Endothelial cell of umbilical vein (primary cell): ENCODE measurements around the gene SAMD14. TPM values are rescaled to one million over a fixed set of nuclear protein-coding genes. Genes with fewer than 3 reads are reported as not detected.

Source experiments
- BruUV-seq: library from RNA; stranded (reverse); fragments of 400-500 nt; replicated peaks from 2 replicates; lab custom pipeline; 2021; lab: Mats Ljungman, UMichigan
- CTCF ChIA-PET: fragments of 300-600, 350-600 bp; sonication (Branson Sonifier 250); formaldehyde crosslinking; loops from one replicate; lab custom pipeline; 2021; ENCODE audit warnings: antibody characterized with exemption, inconsistent platforms; lab: Charles Lee
- POLR2A ChIA-PET: fragments of 300-600, 350-600 bp; sonication (Branson Sonifier 250); formaldehyde crosslinking; loops from one replicate; lab custom pipeline; 2021; ENCODE audit warnings: antibody characterized with exemption, inconsistent platforms; lab: Charles Lee
- DNase-seq: peaks from one replicate; pipeline ENCODE4 v3.0.0-alpha.2; 2011; ENCODE audit warnings: low read depth, low spot score
- FAIRE-seq: peaks from 2 replicates; lab custom pipeline; 2011; peaks lifted over from hg19 to GRCh38; lab: Jason Lieb, UNC
- H2AFZ ChIP-seq: 2 replicates; pipeline ENCODE4 v1.6.0; 2012; ENCODE audit warnings: low read depth, low read length, control low read depth, inconsistent platforms
- H3K27ac ChIP-seq: 2 replicates; pipeline ENCODE4 v1.5.1; 2011; ENCODE audit warnings: low read depth, mild to moderate bottlenecking, control low read depth, low read length, moderate library complexity; ENCODE audit not compliant: insufficient read depth
- H3K27me3 ChIP-seq, 2 experiments: 2 replicates each; pipeline versions ENCODE4 v1.6.0 to v1.6.1; 2011; ENCODE audit warnings: low read length in 2 of 2, mixed read lengths in 1 of 2; ENCODE audit not compliant: control insufficient read depth in 2 of 2, insufficient read depth in 2 of 2
- H3K36me3 ChIP-seq, 2 experiments: 2 replicates in 1 of 2; 3 replicates in 1 of 2; pipeline ENCODE4 v1.5.1; 2011; ENCODE audit warnings: low read length in 2 of 2, mild to moderate bottlenecking in 1 of 2, moderate library complexity in 1 of 2; ENCODE audit not compliant: control insufficient read depth in 2 of 2, insufficient read depth in 2 of 2; ENCODE audit errors: extremely low read depth in 1 of 2
- H3K4me1 ChIP-seq: 3 replicates; pipeline ENCODE4 v1.5.1; 2011; ENCODE audit warnings: mild to moderate bottlenecking, low read length; ENCODE audit not compliant: control insufficient read depth, insufficient read depth; ENCODE audit errors: extremely low read depth
- H3K4me2 ChIP-seq: 2 replicates; pipeline ENCODE4 v1.6.1; 2011; ENCODE audit warnings: low read length, control low read depth, mixed read lengths; ENCODE audit not compliant: insufficient read depth
- H3K4me3 ChIP-seq, 3 experiments: fragments of 200-600 bp in 1 of 3; sonication (generic), shearing (Covaris generic) in 1 of 3; replicated peaks in 1 of 3; 2 replicates each; pipeline ENCODE4 v1.5.1; 2011 to 2016; ENCODE audit warnings: control low read depth in 3 of 3, low read length in 3 of 3, mild to moderate bottlenecking in 2 of 3, inconsistent platforms in 1 of 3, low read depth in 1 of 3, moderate library complexity in 1 of 3; ENCODE audit not compliant: insufficient read depth in 1 of 3
- H3K79me2 ChIP-seq: 2 replicates; pipeline ENCODE4 v1.6.0; 2012; ENCODE audit warnings: low read length, inconsistent platforms; ENCODE audit not compliant: control insufficient read depth, insufficient read depth
- H3K9ac ChIP-seq: replicated peaks from 2 replicates; pipeline ENCODE3; 2011; ENCODE audit warnings: low read length, control low read depth; ENCODE audit not compliant: insufficient read depth; ENCODE audit errors: extremely low read depth
- H3K9me1 ChIP-seq: replicated peaks from 3 replicates; pipeline ENCODE4 v1.6.0; 2011; ENCODE audit warnings: mild to moderate bottlenecking, low read length; ENCODE audit not compliant: control insufficient read depth, insufficient read depth; ENCODE audit errors: extremely low read depth
- H3K9me3 ChIP-seq: replicated peaks from 2 replicates; pipeline ENCODE4 v1.5.1; 2012; ENCODE audit warnings: low read length, inconsistent platforms; ENCODE audit not compliant: control insufficient read depth, insufficient read depth
- H4K20me1 ChIP-seq: replicated peaks from 2 replicates; pipeline ENCODE3; 2011; ENCODE audit warnings: mild to moderate bottlenecking, low read length; ENCODE audit not compliant: control insufficient read depth, insufficient read depth; ENCODE audit errors: extremely low read depth
- EZH2 ChIP-seq: IDR thresholded peaks from 2 replicates; pipeline ENCODE4 v1.6.1; 2012; ENCODE audit warnings: borderline replicate concordance, low read depth, mild to moderate bottlenecking, moderate library complexity, low read length, inconsistent platforms; ENCODE audit not compliant: severe bottlenecking
- FOS ChIP-seq: IDR thresholded peaks from 2 replicates; pipeline ENCODE4 v1.6.1; 2011; ENCODE audit warnings: mild to moderate bottlenecking, low read length, moderate library complexity, borderline replicate concordance; ENCODE audit not compliant: insufficient read depth
- GATA2 ChIP-seq: IDR thresholded peaks from 2 replicates; pipeline ENCODE4 v1.7.0; 2011; ENCODE audit warnings: low read depth, mild to moderate bottlenecking, moderate library complexity, mixed read lengths, low read length; ENCODE audit not compliant: insufficient read length, insufficient read depth
- JUN ChIP-seq: IDR thresholded peaks from 2 replicates; pipeline ENCODE4 v1.6.1; 2011; ENCODE audit warnings: borderline replicate concordance, low read depth; ENCODE audit not compliant: insufficient read length, insufficient read depth
- MYC ChIP-seq: IDR thresholded peaks from one replicate; pipeline ENCODE4 v1.6.1; 2011; ENCODE audit warnings: mild to moderate bottlenecking, low read depth, low read length
- POLR2A ChIP-seq: IDR thresholded peaks from 2 replicates; pipeline ENCODE4 v1.6.1; 2012; ENCODE audit warnings: low read depth, mild to moderate bottlenecking, control low read depth, low read length
- POLR2AphosphoS5 ChIP-seq: IDR thresholded peaks from 2 replicates; pipeline ENCODE4 v1.6.1; 2012; ENCODE audit warnings: low read depth, mild to moderate bottlenecking, control low read depth, low read length, moderate library complexity; ENCODE audit not compliant: insufficient read depth
- dilution Hi-C: fragments of 300-500 bp; cut with MboI; formaldehyde crosslinking; loops from one replicate; pipeline ENCODE4 v1.15.0; 2019; ENCODE audit warnings: low sequenced_read_pairs; ENCODE audit not compliant: extremely low pct_ligation_motif_present
- intact Hi-C: fragments of 100-400 bp; cut with micrococcal nuclease; formaldehyde crosslinking; loops from one replicate; pipeline ENCODE4 v1.10.0; 2022
- polyA plus RNA-seq, 4 experiments: library from polyadenylated mRNA; depleted of rRNA in 3 of 4; stranded (reverse) in 3 of 4; unstranded in 1 of 4; fragments of >200 nt; gene quantifications; 2 replicates each; pipeline versions ENCODE4 v1.2.1 to v1.2.3, GENCODE V29; 2011 to 2012; ENCODE audit warnings: missing spikeins in 1 of 4
- total RNA-seq: library from RNA; stranded (reverse); gene quantifications from 2 replicates; pipeline ENCODE4 v1.2.3, GENCODE V29; 2021
- TF ChIP-seq, protein P1 (sequence below): IDR thresholded peaks from 2 replicates; pipeline ENCODE4 v1.6.1; 2011; ENCODE audit not compliant: insufficient read depth, insufficient read length
- TF ChIP-seq, protein P2 (sequence below), 2 donors: IDR thresholded peaks; 1 replicate in 1 of 2; 2 replicates in 1 of 2; pipeline ENCODE4 v1.5.1; 2011; ENCODE audit warnings: low read length in 2 of 2, mild to moderate bottlenecking in 2 of 2, moderate library complexity in 2 of 2, control low read depth in 1 of 2, inconsistent platforms in 1 of 2, low read depth in 1 of 2; ENCODE audit not compliant: insufficient read depth in 1 of 2; ENCODE audit errors: extremely low read depth in 1 of 2

The SAMD14 gene
- total and polyA plus RNA-seq, 2 donors (not counting 3 experiments of a cell fraction or from before 2014, with no cell fraction given): 6.8 to 15.6 TPM

DNA sequence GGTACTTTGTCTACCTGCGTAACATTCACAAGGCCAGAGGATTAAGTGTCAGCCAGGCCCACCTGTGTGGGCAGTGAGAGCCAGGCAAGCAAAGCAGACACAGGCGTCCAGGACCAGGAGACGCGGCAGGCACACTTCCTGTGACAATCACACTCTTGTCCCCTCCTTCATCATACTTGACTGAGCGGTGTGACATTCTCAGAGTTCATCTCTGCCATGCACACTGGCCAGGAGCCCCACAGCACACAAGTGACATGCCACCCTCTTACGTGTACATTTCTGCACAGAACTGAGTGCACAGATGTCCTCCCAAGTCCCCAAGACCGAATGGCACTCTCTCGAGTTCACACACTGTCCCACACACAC lies 11.8 kb upstream of the SAMD14 start:
- H3K79me2 ChIP-seq: peaks cover 44% of the 10 kb centered on the region
- DNase-seq: no peak
- H3K36me3 ChIP-seq: peaks cover 22 to 63% of the 10 kb centered on the region in 2 experiments
- no peaks in the 10 kb centered on the region for H3K27me3 ChIP-seq
- TF ChIP-seq POLR2A (no peak), POLR2AphosphoS5 (no peak), FOS (no peak), EZH2 (no peak), MYC (no peak), GATA2 (no peak), JUN (no peak)
- TF ChIP-seq, protein P1, sequence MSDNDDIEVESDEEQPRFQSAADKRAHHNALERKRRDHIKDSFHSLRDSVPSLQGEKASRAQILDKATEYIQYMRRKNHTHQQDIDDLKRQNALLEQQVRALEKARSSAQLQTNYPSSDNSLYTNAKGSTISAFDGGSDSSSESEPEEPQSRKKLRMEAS: no peak
- TF ChIP-seq, protein P2, sequence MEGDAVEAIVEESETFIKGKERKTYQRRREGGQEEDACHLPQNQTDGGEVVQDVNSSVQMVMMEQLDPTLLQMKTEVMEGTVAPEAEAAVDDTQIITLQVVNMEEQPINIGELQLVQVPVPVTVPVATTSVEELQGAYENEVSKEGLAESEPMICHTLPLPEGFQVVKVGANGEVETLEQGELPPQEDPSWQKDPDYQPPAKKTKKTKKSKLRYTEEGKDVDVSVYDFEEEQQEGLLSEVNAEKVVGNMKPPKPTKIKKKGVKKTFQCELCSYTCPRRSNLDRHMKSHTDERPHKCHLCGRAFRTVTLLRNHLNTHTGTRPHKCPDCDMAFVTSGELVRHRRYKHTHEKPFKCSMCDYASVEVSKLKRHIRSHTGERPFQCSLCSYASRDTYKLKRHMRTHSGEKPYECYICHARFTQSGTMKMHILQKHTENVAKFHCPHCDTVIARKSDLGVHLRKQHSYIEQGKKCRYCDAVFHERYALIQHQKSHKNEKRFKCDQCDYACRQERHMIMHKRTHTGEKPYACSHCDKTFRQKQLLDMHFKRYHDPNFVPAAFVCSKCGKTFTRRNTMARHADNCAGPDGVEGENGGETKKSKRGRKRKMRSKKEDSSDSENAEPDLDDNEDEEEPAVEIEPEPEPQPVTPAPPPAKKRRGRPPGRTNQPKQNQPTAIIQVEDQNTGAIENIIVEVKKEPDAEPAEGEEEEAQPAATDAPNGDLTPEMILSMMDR (IDR thresholded peaks at IDR 0.05; ENCODE audit: extremely low read depth in 1 of 2, insufficient read depth in 1 of 2, low read depth in 1 of 2, low read length in 2 of 2): no peak
- no peak overlapping the region for H2AFZ ChIP-seq
- H3K27ac ChIP-seq: no peak overlapping the region
- ChIA-PET POLR2A (no interaction called here), CTCF (interaction anchor here (1.0 to 4.4 kb wide), 5 partner anchors 12 to 56 kb away, joined by 4 to 34 read pairs (median 15); no protein-coding TSS in a partner anchor)
- H3K9me1 ChIP-seq: no peaks in the 10 kb centered on the region
- no TSS peak for BruUV-seq
- dilution Hi-C loops (no loop called here), intact Hi-C loops (no loop called here)
- H3K9me3 ChIP-seq: no peaks in the 10 kb centered on the region
- H3K4me3 ChIP-seq: no peak overlapping the region
- FAIRE-seq: no peak
- H3K4me2 ChIP-seq: no peak overlapping the region
- no peaks in the 10 kb centered on the region for H4K20me1 ChIP-seq
- peaks cover 35% of the 10 kb centered on the region for H3K4me1 ChIP-seq
- no peak overlapping the region for H3K9ac ChIP-seq
